Astrocyte (in vitro differentiated cells and primary cell): Measurements from ENCODE around the gene MEGF11. TPM values are rescaled to one million over a fixed set of nuclear protein-coding genes. Genes with fewer than 3 reads are reported as not detected.

Source experiments
- DNase-seq: peaks from one replicate; pipeline ENCODE4 v3.0.0-alpha.2; 2010; ENCODE audit warnings: low read depth
- FAIRE-seq: peaks from 2 replicates; lab custom pipeline; 2011; peaks lifted over from hg19 to GRCh38; lab: Jason Lieb, UNC
- H2AFZ ChIP-seq: 2 replicates; pipeline ENCODE4 v1.6.0; 2012; ENCODE audit warnings: low read depth, low read length, inconsistent platforms
- H3K27ac ChIP-seq: 2 replicates; pipeline ENCODE4 v1.5.1; 2011; ENCODE audit warnings: low read depth, low read length, inconsistent platforms
- H3K27me3 ChIP-seq: 2 replicates; pipeline ENCODE4 v1.6.0; 2011; ENCODE audit warnings: low read length, inconsistent platforms; ENCODE audit not compliant: insufficient read depth
- H3K36me3 ChIP-seq: 2 replicates; pipeline ENCODE4 v1.5.1; 2011; ENCODE audit warnings: low read length, inconsistent platforms; ENCODE audit not compliant: insufficient read depth
- H3K4me1 ChIP-seq: 2 replicates; pipeline ENCODE4 v1.5.1; 2011; ENCODE audit warnings: low read length, inconsistent platforms; ENCODE audit not compliant: insufficient read depth
- H3K4me2 ChIP-seq: 2 replicates; pipeline ENCODE4 v1.6.0; 2012; ENCODE audit warnings: low read length, inconsistent platforms
- H3K4me3 ChIP-seq: 2 replicates; pipeline ENCODE4 v1.5.1; 2011; ENCODE audit warnings: low read depth, mild to moderate bottlenecking, low read length, inconsistent platforms; ENCODE audit not compliant: insufficient read depth
- H3K79me2 ChIP-seq: 2 replicates; pipeline ENCODE4 v1.6.0; 2012; ENCODE audit warnings: mild to moderate bottlenecking, low read length, inconsistent platforms; ENCODE audit not compliant: insufficient read depth
- H3K9ac ChIP-seq: 2 replicates; pipeline ENCODE4 v1.6.0; 2012; ENCODE audit warnings: mild to moderate bottlenecking, low read length, inconsistent platforms
- H3K9me3 ChIP-seq: 2 replicates; pipeline ENCODE4 v1.5.1; 2012; ENCODE audit warnings: low read depth, mild to moderate bottlenecking, low read length, inconsistent platforms; ENCODE audit not compliant: insufficient read depth
- H4K20me1 ChIP-seq: 2 replicates; pipeline ENCODE4 v1.6.0; 2012; ENCODE audit warnings: low read length, inconsistent platforms; ENCODE audit not compliant: insufficient read depth
- H3K27ac Mint-ChIP-seq: one replicate; pipeline ENCODE4 v1.8.0; 2021; ENCODE audit warnings: mild to moderate bottlenecking, mixed read lengths; ENCODE audit not compliant: unreplicated experiment
- H3K27me3 Mint-ChIP-seq: one replicate; pipeline ENCODE4 v1.8.0; 2021; ENCODE audit warnings: low read depth, mixed read lengths; ENCODE audit not compliant: unreplicated experiment
- H3K36me3 Mint-ChIP-seq: one replicate; pipeline ENCODE4 v1.8.0; 2021; ENCODE audit warnings: low read depth, mixed read lengths; ENCODE audit not compliant: unreplicated experiment
- H3K4me1 Mint-ChIP-seq: one replicate; pipeline ENCODE4 v1.8.0; 2021; ENCODE audit warnings: low read depth, mixed read lengths; ENCODE audit not compliant: unreplicated experiment
- H3K4me3 Mint-ChIP-seq: one replicate; pipeline ENCODE4 v1.8.0; 2021; ENCODE audit warnings: mild to moderate bottlenecking, moderate library complexity, mixed read lengths; ENCODE audit not compliant: unreplicated experiment
- H3K9me3 Mint-ChIP-seq: one replicate; pipeline ENCODE4 v1.8.0; 2021; ENCODE audit warnings: mild to moderate bottlenecking, mixed read lengths; ENCODE audit not compliant: unreplicated experiment
- CTCF ChIP-seq: IDR thresholded peaks from 2 replicates; pipeline ENCODE4 v1.5.1; 2011; ENCODE audit warnings: low read depth, mild to moderate bottlenecking, inconsistent platforms, low read length, moderate library complexity; ENCODE audit not compliant: insufficient read depth
- EZH2 ChIP-seq: IDR thresholded peaks from 2 replicates; pipeline ENCODE4 v1.6.1; 2012; ENCODE audit warnings: mild to moderate bottlenecking, low read length, inconsistent platforms; ENCODE audit not compliant: insufficient read depth
- total RNA-seq: library from RNA; stranded (reverse); gene quantifications from 2 replicates; pipeline ENCODE4 v1.2.1, GENCODE V29; 2021

The MEGF11 gene
- total RNA-seq, 1 donor from 2014 or later: 0.16 TPM

- H3K27ac ChIP-seq: no peak overlapping the region
- Mint-ChIP-seq H3K27ac (no peak overlapping the region), H3K36me3 (no peaks in the 10 kb centered on the region), H3K4me1 (peaks cover 2% of the 10 kb centered on the region), H3K9me3 (no peaks in the 10 kb centered on the region), H3K4me3 (no peak overlapping the region), H3K27me3 (peaks cover 2% of the 10 kb centered on the region)
- no peak for TF ChIP-seq CTCF
- no peak for TF ChIP-seq EZH2
- no peaks in the 10 kb centered on the region for H3K9me3 ChIP-seq
- H3K36me3 ChIP-seq: no peaks in the 10 kb centered on the region
- no peak for DNase-seq
- no peaks in the 10 kb centered on the region for H4K20me1 ChIP-seq
- H2AFZ ChIP-seq: no peak overlapping the region
- no peaks in the 10 kb centered on the region for H3K4me1 ChIP-seq
- H3K4me2 ChIP-seq: no peak overlapping the region
- H3K4me3 ChIP-seq: no peak overlapping the region
- no peaks in the 10 kb centered on the region for H3K79me2 ChIP-seq
- no peak overlapping the region for H3K9ac ChIP-seq
- peaks cover 7% of the 10 kb centered on the region for H3K27me3 ChIP-seq
- no peak for FAIRE-seq
Observed at GRCh38 chr15:65857718-65858402, 395.7 kb downstream of the MEGF11 start.

GRCh38 chr15:65856821-65857455 is 396.6 kb downstream of the MEGF11 start:
- H3K9me3 Mint-ChIP-seq: no peaks in the 10 kb centered on the region
- peak; percentile 23 for DNase-seq
- H3K4me1 Mint-ChIP-seq: peaks cover 2% of the 10 kb centered on the region
- no peak overlapping the region for H3K4me2 ChIP-seq
- no peaks in the 10 kb centered on the region for H3K36me3 ChIP-seq
- no peak overlapping the region for H2AFZ ChIP-seq
- H3K9ac ChIP-seq: no peak overlapping the region
- H4K20me1 ChIP-seq: no peaks in the 10 kb centered on the region
- TF ChIP-seq CTCF (peak; percentile 87), EZH2 (no peak)
- peaks cover 2% of the 10 kb centered on the region for H3K27me3 Mint-ChIP-seq
- H3K4me3 ChIP-seq: no peak overlapping the region
- H3K4me1 ChIP-seq: no peaks in the 10 kb centered on the region
- H3K79me2 ChIP-seq: no peaks in the 10 kb centered on the region
- no peaks in the 10 kb centered on the region for H3K9me3 ChIP-seq
- no peaks in the 10 kb centered on the region for H3K36me3 Mint-ChIP-seq
- H3K4me3 Mint-ChIP-seq: no peak overlapping the region
- FAIRE-seq: no peak
- peaks cover 7% of the 10 kb centered on the region for H3K27me3 ChIP-seq
- H3K27ac Mint-ChIP-seq: no peak overlapping the region
- H3K27ac ChIP-seq: no peak overlapping the region

DNA sequence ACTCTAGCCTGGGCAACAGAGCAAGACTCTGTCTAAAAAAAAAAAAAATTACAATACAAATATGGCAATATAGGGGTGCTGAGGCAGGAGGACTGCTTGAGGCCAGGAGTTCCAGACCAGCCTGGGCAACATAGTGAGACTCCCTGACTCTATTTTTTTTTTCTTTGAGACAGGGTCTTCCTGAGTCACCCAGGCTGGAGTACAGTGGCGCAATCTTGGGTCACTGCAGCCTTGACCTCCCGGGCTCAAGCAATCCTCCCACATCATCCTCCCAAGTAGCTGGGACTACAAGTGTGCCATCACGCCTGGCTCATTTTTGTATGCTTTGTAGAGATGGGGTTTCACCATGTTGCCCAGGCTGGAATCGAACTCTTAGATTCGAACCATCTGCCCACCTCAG is 401.6 kb downstream of the MEGF11 start:
- Histone ChIP-seq H3K27ac (no peak overlapping the region), H3K4me3 (no peak overlapping the region), H4K20me1 (no peaks in the 10 kb centered on the region), H3K27me3 (no peaks in the 10 kb centered on the region), H3K4me1 (no peaks in the 10 kb centered on the region), H3K9ac (no peak overlapping the region), H3K9me3 (no peaks in the 10 kb centered on the region), H3K4me2 (no peak overlapping the region), H3K36me3 (no peaks in the 10 kb centered on the region), H3K79me2 (no peaks in the 10 kb centered on the region), H2AFZ (no peak overlapping the region)
- H3K9me3 Mint-ChIP-seq: no peaks in the 10 kb centered on the region
- TF ChIP-seq CTCF: no peak
- no peak for TF ChIP-seq EZH2
- no peaks in the 10 kb centered on the region for H3K36me3 Mint-ChIP-seq
- no peaks in the 10 kb centered on the region for H3K27me3 Mint-ChIP-seq
- DNase-seq: no peak
- no peaks in the 10 kb centered on the region for H3K4me1 Mint-ChIP-seq
- H3K4me3 Mint-ChIP-seq: no peak overlapping the region
- no peak overlapping the region for H3K27ac Mint-ChIP-seq
- no peak for FAIRE-seq
